CD14-positive monocyte (primary cell): ENCODE data around the gene UVRAG. TPM values are rescaled to one million over a fixed set of nuclear protein-coding genes. Genes with fewer than 3 reads are reported as not detected.

Source experiments
- DNase-seq, 3 donors: peaks; one replicate each; pipeline ENCODE4 v3.0.0-alpha.2; 2011 to 2022
- H2AFZ ChIP-seq: 2 replicates; pipeline ENCODE4 v1.6.0; 2012; ENCODE audit warnings: mild to moderate bottlenecking, low read depth, low read length, inconsistent platforms; ENCODE audit not compliant: insufficient read depth, poor library complexity, severe bottlenecking
- H3K27ac ChIP-seq, 2 donors: 1 replicate in 1 of 2; 2 replicates in 1 of 2; pipeline ENCODE4 v1.5.1; 2012 to 2013; ENCODE audit warnings: low read length in 2 of 2, control low read depth in 1 of 2, inconsistent platforms in 1 of 2, low read depth in 1 of 2, mild to moderate bottlenecking in 1 of 2
- H3K27me3 ChIP-seq, 2 donors: one replicate each; pipeline versions ENCODE4 v1.6.0 to v1.6.1; 2011 to 2013; ENCODE audit warnings: low read length in 2 of 2; ENCODE audit not compliant: control insufficient read depth in 2 of 2, insufficient read depth in 2 of 2
- H3K36me3 ChIP-seq, 2 donors: replicated peaks in 1 of 2; 1 replicate in 1 of 2; 2 replicates in 1 of 2; pipeline versions ENCODE4 v1.5.1 to v1.6.1; 2012 to 2013; ENCODE audit warnings: low read length in 2 of 2, control low read depth in 1 of 2, inconsistent platforms in 1 of 2, mild to moderate bottlenecking in 1 of 2; ENCODE audit not compliant: insufficient read depth in 2 of 2, control insufficient read depth in 1 of 2
- H3K4me1 ChIP-seq, 2 donors: 1 replicate in 1 of 2; 2 replicates in 1 of 2; pipeline versions ENCODE4 v1.5.1 to v1.6.1; 2012 to 2013; ENCODE audit warnings: low read length in 2 of 2, control low read depth in 1 of 2, inconsistent platforms in 1 of 2, mild to moderate bottlenecking in 1 of 2, moderate library complexity in 1 of 2; ENCODE audit not compliant: insufficient read depth in 2 of 2, control insufficient read depth in 1 of 2
- H3K4me2 ChIP-seq: replicated peaks from 2 replicates; pipeline ENCODE3; 2012; ENCODE audit warnings: low read length, moderate library complexity, mild to moderate bottlenecking; ENCODE audit not compliant: poor library complexity, severe bottlenecking; ENCODE audit errors: extremely low read depth
- H3K4me3 ChIP-seq, 3 experiments: fragments of 200-600 bp in 1 of 3; sonication (generic) in 1 of 3; replicated peaks in 1 of 3; 1 replicate in 2 of 3; 2 replicates in 1 of 3; pipeline ENCODE4 v1.5.1; 2011 to 2013; ENCODE audit warnings: low read length in 3 of 3, mild to moderate bottlenecking in 3 of 3, control low read depth in 2 of 3, low read depth in 2 of 3, inconsistent platforms in 1 of 3, moderate library complexity in 1 of 3
- H3K79me2 ChIP-seq: 2 replicates; pipeline ENCODE4 v1.6.0; 2012; ENCODE audit warnings: mild to moderate bottlenecking, control low read depth, inconsistent platforms, low read length, moderate library complexity; ENCODE audit not compliant: insufficient read depth
- H3K9ac ChIP-seq: 2 replicates; pipeline ENCODE4 v1.6.0; 2017; ENCODE audit warnings: low read length, mild to moderate bottlenecking; ENCODE audit not compliant: insufficient read depth, poor library complexity, severe bottlenecking
- H3K9me3 ChIP-seq, 2 donors: replicated peaks in 1 of 2; 1 replicate in 1 of 2; 2 replicates in 1 of 2; pipeline versions ENCODE4 v1.5.1 to v1.6.1; 2012 to 2013; ENCODE audit warnings: low read length in 2 of 2, control low read depth in 1 of 2; ENCODE audit not compliant: control insufficient read depth in 1 of 2, insufficient read depth in 1 of 2
- H4K20me1 ChIP-seq: 2 replicates; pipeline ENCODE4 v1.6.0; 2012; ENCODE audit warnings: mild to moderate bottlenecking, low read length, control low read depth, moderate library complexity; ENCODE audit not compliant: insufficient read depth
- H3K27ac Mint-ChIP-seq, 7 donors: one replicate each; pipeline ENCODE4 v1.8.0; 2020; ENCODE audit warnings: mild to moderate bottlenecking in 7 of 7, mixed read lengths in 7 of 7, moderate library complexity in 6 of 7, inconsistent platforms in 2 of 7
- H3K27me3 Mint-ChIP-seq, 3 donors: one replicate each; pipeline ENCODE4 v1.8.0; 2021 to 2022; ENCODE audit warnings: low read depth in 3 of 3, mild to moderate bottlenecking in 3 of 3, mixed read lengths in 3 of 3, moderate library complexity in 3 of 3, inconsistent platforms in 1 of 3
- H3K36me3 Mint-ChIP-seq, 2 donors: one replicate each; pipeline ENCODE4 v1.8.0; 2020; ENCODE audit warnings: mixed read lengths in 2 of 2, inconsistent platforms in 1 of 2, mild to moderate bottlenecking in 1 of 2
- H3K4me1 Mint-ChIP-seq: one replicate; pipeline ENCODE4 v1.8.0; 2020; ENCODE audit warnings: mild to moderate bottlenecking, mixed read lengths
- H3K4me3 Mint-ChIP-seq, 2 donors: one replicate each; pipeline ENCODE4 v1.8.0; 2020; ENCODE audit warnings: mild to moderate bottlenecking in 2 of 2, mixed read lengths in 2 of 2, moderate library complexity in 1 of 2
- H3K9me3 Mint-ChIP-seq, 7 donors: one replicate each; pipeline ENCODE4 v1.8.0; 2020 to 2022; ENCODE audit warnings: mixed read lengths in 7 of 7, mild to moderate bottlenecking in 6 of 7, moderate library complexity in 6 of 7, inconsistent platforms in 2 of 7
- WGBS: methylation state at CpG from one replicate; pipeline ENCODE4 v1.1.5; 2013; ENCODE audit warnings: missing lambda C conversion rate; ENCODE audit not compliant: insufficient coverage; 5-methylcytosine and 5-hydroxymethylcytosine counted together
- intact Hi-C, 2 donors: fragments of 100-400 bp; cut with micrococcal nuclease; formaldehyde crosslinking; loops; one replicate each; pipeline versions ENCODE4 v1.15.0 to v1.15.1; 2023
- polyA plus RNA-seq, 3 donors: library from polyadenylated mRNA; depleted of rRNA in 1 of 3; unstranded in 2 of 3; stranded (reverse) in 1 of 3; fragments of 300-500 nt in 2 of 3; fragments of >200 nt in 1 of 3; fragmentation: Illumina TruSeq in 2 of 3; gene quantifications; 1 replicate in 2 of 3; 2 replicates in 1 of 3; pipeline ENCODE4 v1.2.3, GENCODE V29; 2012 to 2021
- TF ChIP-seq, protein P1 (sequence below): fragments of 200-600 bp; IDR thresholded peaks from one replicate; pipeline ENCODE4 v1.8.0; 2022; ENCODE audit warnings: antibody characterized with exemption, mild to moderate bottlenecking

UVRAG gene
- polyA plus RNA-seq, 3 donors: 13.7 to 20.5 (median 20.0) TPM

DNA sequence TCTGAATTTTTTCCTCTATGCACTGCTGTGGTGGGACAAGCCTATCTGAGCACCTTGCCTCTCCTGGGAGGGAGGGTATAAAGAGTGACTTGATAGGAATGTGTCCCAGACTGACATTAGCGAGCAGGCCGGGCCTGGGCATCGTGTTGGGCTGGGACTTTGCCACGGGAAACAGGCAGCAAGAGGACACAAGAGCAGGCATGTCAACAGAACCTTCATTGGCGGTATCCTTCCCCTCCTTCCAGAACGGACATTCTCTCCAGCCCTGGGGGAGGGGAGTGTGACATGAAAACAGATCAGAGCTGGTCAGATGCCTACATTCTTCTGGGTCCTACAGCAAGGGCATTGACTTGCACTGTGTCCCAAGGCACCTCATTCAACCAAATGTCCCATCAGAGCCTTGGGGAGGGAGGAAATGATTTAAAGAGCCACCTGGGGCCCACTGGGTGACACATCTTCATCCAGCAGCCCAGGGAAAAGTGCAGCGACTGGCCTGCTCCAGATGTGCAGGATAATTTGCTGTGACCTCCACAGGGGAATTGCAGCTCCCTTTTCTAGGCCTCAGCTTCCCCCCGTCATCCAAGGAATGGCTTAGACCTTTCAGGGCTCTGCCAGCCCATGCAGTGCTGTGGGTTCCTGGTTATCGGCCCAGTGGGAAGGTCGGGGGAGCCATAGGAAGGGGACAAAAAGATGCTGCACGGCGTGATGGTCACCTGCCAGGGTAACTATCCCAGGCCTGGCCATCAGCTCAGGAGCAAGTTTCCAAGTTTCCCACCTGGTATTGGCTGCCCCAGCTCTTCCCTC lies 21.8 kb upstream of the UVRAG start:
- Histone ChIP-seq H3K4me3 (no peak overlapping the region), H2AFZ (no peak overlapping the region), H3K27me3 (no peaks in the 10 kb centered on the region), H4K20me1 (no peaks in the 10 kb centered on the region), H3K4me1 (no peaks in the 10 kb centered on the region), H3K27ac (no peak overlapping the region), H3K9me3 (no peaks in the 10 kb centered on the region), H3K9ac (no peak overlapping the region), H3K36me3 (peaks cover 45 to 93% of the 10 kb centered on the region in 2 donors), H3K4me2 (no peak overlapping the region), H3K79me2 (no peaks in the 10 kb centered on the region)
- Mint-ChIP-seq H3K27ac (no peak overlapping the region), H3K27me3 (peaks cover 0 to 7% (median 0%) of the 10 kb centered on the region in 3 donors), H3K4me3 (no peak overlapping the region), H3K9me3 (no peaks in the 10 kb centered on the region), H3K4me1 (no peaks in the 10 kb centered on the region), H3K36me3 (peaks cover 79 to 85% of the 10 kb centered on the region in 2 donors)
- DNase-seq: no peak
- intact Hi-C loops: no loop called here
- TF ChIP-seq, protein P1, sequence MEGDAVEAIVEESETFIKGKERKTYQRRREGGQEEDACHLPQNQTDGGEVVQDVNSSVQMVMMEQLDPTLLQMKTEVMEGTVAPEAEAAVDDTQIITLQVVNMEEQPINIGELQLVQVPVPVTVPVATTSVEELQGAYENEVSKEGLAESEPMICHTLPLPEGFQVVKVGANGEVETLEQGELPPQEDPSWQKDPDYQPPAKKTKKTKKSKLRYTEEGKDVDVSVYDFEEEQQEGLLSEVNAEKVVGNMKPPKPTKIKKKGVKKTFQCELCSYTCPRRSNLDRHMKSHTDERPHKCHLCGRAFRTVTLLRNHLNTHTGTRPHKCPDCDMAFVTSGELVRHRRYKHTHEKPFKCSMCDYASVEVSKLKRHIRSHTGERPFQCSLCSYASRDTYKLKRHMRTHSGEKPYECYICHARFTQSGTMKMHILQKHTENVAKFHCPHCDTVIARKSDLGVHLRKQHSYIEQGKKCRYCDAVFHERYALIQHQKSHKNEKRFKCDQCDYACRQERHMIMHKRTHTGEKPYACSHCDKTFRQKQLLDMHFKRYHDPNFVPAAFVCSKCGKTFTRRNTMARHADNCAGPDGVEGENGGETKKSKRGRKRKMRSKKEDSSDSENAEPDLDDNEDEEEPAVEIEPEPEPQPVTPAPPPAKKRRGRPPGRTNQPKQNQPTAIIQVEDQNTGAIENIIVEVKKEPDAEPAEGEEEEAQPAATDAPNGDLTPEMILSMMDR: no peak
- WGBS: 96% methylated on average over 6 of the region's 12 CpGs

- Histone ChIP-seq H3K4me3 (no peak overlapping the region), H3K9ac (no peak overlapping the region), H3K36me3 (peaks cover 46 to 93% of the 10 kb centered on the region in 2 donors), H3K4me1 (no peaks in the 10 kb centered on the region), H3K9me3 (no peaks in the 10 kb centered on the region), H3K27me3 (no peaks in the 10 kb centered on the region), H2AFZ (no peak overlapping the region), H3K27ac (no peak overlapping the region), H3K4me2 (no peak overlapping the region), H4K20me1 (no peaks in the 10 kb centered on the region), H3K79me2 (no peaks in the 10 kb centered on the region)
- H3K27ac Mint-ChIP-seq: peak overlapping the region in 2 of 7 donors; percentile 28 to 33
- no peak overlapping the region for H3K4me3 Mint-ChIP-seq
- DNase-seq: no peak
- H3K36me3 Mint-ChIP-seq: peaks cover 78 to 85% of the 10 kb centered on the region in 2 donors
- TF ChIP-seq, protein P1: no peak
- H3K4me1 Mint-ChIP-seq: no peaks in the 10 kb centered on the region
- H3K27me3 Mint-ChIP-seq: peaks cover 0 to 7% (median 0%) of the 10 kb centered on the region in 3 donors
- WGBS: 100% methylated on average over 1 of the region's 2 CpGs
- no peaks in the 10 kb centered on the region for H3K9me3 Mint-ChIP-seq
- intact Hi-C loops: no loop called here
Observed at GRCh38 chr11:75793966-75794365, 21.0 kb upstream of the UVRAG start.
